Endothelial cell of umbilical vein (primary cell): ENCODE measurements around the gene PRPF19. TPM values are rescaled to one million over a fixed set of nuclear protein-coding genes. Genes with fewer than 3 reads are reported as not detected.

Experiments used
- BruUV-seq: library from RNA; stranded (reverse); fragments of 400-500 nt; replicated peaks from 2 replicates; lab custom pipeline; 2021; lab: Mats Ljungman, UMichigan
- CTCF ChIA-PET: fragments of 300-600, 350-600 bp; sonication (Branson Sonifier 250); formaldehyde crosslinking; loops from one replicate; lab custom pipeline; 2021; ENCODE audit warnings: antibody characterized with exemption, inconsistent platforms; lab: Charles Lee
- POLR2A ChIA-PET: fragments of 300-600, 350-600 bp; sonication (Branson Sonifier 250); formaldehyde crosslinking; loops from one replicate; lab custom pipeline; 2021; ENCODE audit warnings: antibody characterized with exemption, inconsistent platforms; lab: Charles Lee
- DNase-seq: peaks from one replicate; pipeline ENCODE4 v3.0.0-alpha.2; 2011; ENCODE audit warnings: low read depth, low spot score
- FAIRE-seq: peaks from 2 replicates; lab custom pipeline; 2011; peaks lifted over from hg19 to GRCh38; lab: Jason Lieb, UNC
- H2AFZ ChIP-seq: 2 replicates; pipeline ENCODE4 v1.6.0; 2012; ENCODE audit warnings: low read depth, low read length, control low read depth, inconsistent platforms
- H3K27ac ChIP-seq: 2 replicates; pipeline ENCODE4 v1.5.1; 2011; ENCODE audit warnings: low read depth, mild to moderate bottlenecking, control low read depth, low read length, moderate library complexity; ENCODE audit not compliant: insufficient read depth
- H3K27me3 ChIP-seq, 2 experiments: 2 replicates each; pipeline versions ENCODE4 v1.6.0 to v1.6.1; 2011; ENCODE audit warnings: low read length in 2 of 2, mixed read lengths in 1 of 2; ENCODE audit not compliant: control insufficient read depth in 2 of 2, insufficient read depth in 2 of 2
- H3K36me3 ChIP-seq, 2 experiments: 2 replicates in 1 of 2; 3 replicates in 1 of 2; pipeline ENCODE4 v1.5.1; 2011; ENCODE audit warnings: low read length in 2 of 2, mild to moderate bottlenecking in 1 of 2, moderate library complexity in 1 of 2; ENCODE audit not compliant: control insufficient read depth in 2 of 2, insufficient read depth in 2 of 2; ENCODE audit errors: extremely low read depth in 1 of 2
- H3K4me1 ChIP-seq: 3 replicates; pipeline ENCODE4 v1.5.1; 2011; ENCODE audit warnings: mild to moderate bottlenecking, low read length; ENCODE audit not compliant: control insufficient read depth, insufficient read depth; ENCODE audit errors: extremely low read depth
- H3K4me2 ChIP-seq: 2 replicates; pipeline ENCODE4 v1.6.1; 2011; ENCODE audit warnings: low read length, control low read depth, mixed read lengths; ENCODE audit not compliant: insufficient read depth
- H3K4me3 ChIP-seq, 3 experiments: fragments of 200-600 bp in 1 of 3; sonication (generic), shearing (Covaris generic) in 1 of 3; replicated peaks in 1 of 3; 2 replicates each; pipeline ENCODE4 v1.5.1; 2011 to 2016; ENCODE audit warnings: control low read depth in 3 of 3, low read length in 3 of 3, mild to moderate bottlenecking in 2 of 3, inconsistent platforms in 1 of 3, low read depth in 1 of 3, moderate library complexity in 1 of 3; ENCODE audit not compliant: insufficient read depth in 1 of 3
- H3K79me2 ChIP-seq: 2 replicates; pipeline ENCODE4 v1.6.0; 2012; ENCODE audit warnings: low read length, inconsistent platforms; ENCODE audit not compliant: control insufficient read depth, insufficient read depth
- H3K9ac ChIP-seq: replicated peaks from 2 replicates; pipeline ENCODE3; 2011; ENCODE audit warnings: low read length, control low read depth; ENCODE audit not compliant: insufficient read depth; ENCODE audit errors: extremely low read depth
- H3K9me1 ChIP-seq: replicated peaks from 3 replicates; pipeline ENCODE4 v1.6.0; 2011; ENCODE audit warnings: mild to moderate bottlenecking, low read length; ENCODE audit not compliant: control insufficient read depth, insufficient read depth; ENCODE audit errors: extremely low read depth
- H3K9me3 ChIP-seq: replicated peaks from 2 replicates; pipeline ENCODE4 v1.5.1; 2012; ENCODE audit warnings: low read length, inconsistent platforms; ENCODE audit not compliant: control insufficient read depth, insufficient read depth
- H4K20me1 ChIP-seq: replicated peaks from 2 replicates; pipeline ENCODE3; 2011; ENCODE audit warnings: mild to moderate bottlenecking, low read length; ENCODE audit not compliant: control insufficient read depth, insufficient read depth; ENCODE audit errors: extremely low read depth
- EZH2 ChIP-seq: IDR thresholded peaks from 2 replicates; pipeline ENCODE4 v1.6.1; 2012; ENCODE audit warnings: borderline replicate concordance, low read depth, mild to moderate bottlenecking, moderate library complexity, low read length, inconsistent platforms; ENCODE audit not compliant: severe bottlenecking
- FOS ChIP-seq: IDR thresholded peaks from 2 replicates; pipeline ENCODE4 v1.6.1; 2011; ENCODE audit warnings: mild to moderate bottlenecking, low read length, moderate library complexity, borderline replicate concordance; ENCODE audit not compliant: insufficient read depth
- GATA2 ChIP-seq: IDR thresholded peaks from 2 replicates; pipeline ENCODE4 v1.7.0; 2011; ENCODE audit warnings: low read depth, mild to moderate bottlenecking, moderate library complexity, mixed read lengths, low read length; ENCODE audit not compliant: insufficient read length, insufficient read depth
- JUN ChIP-seq: IDR thresholded peaks from 2 replicates; pipeline ENCODE4 v1.6.1; 2011; ENCODE audit warnings: borderline replicate concordance, low read depth; ENCODE audit not compliant: insufficient read length, insufficient read depth
- MYC ChIP-seq: IDR thresholded peaks from one replicate; pipeline ENCODE4 v1.6.1; 2011; ENCODE audit warnings: mild to moderate bottlenecking, low read depth, low read length
- POLR2A ChIP-seq: IDR thresholded peaks from 2 replicates; pipeline ENCODE4 v1.6.1; 2012; ENCODE audit warnings: low read depth, mild to moderate bottlenecking, control low read depth, low read length
- POLR2AphosphoS5 ChIP-seq: IDR thresholded peaks from 2 replicates; pipeline ENCODE4 v1.6.1; 2012; ENCODE audit warnings: low read depth, mild to moderate bottlenecking, control low read depth, low read length, moderate library complexity; ENCODE audit not compliant: insufficient read depth
- dilution Hi-C: fragments of 300-500 bp; cut with MboI; formaldehyde crosslinking; loops from one replicate; pipeline ENCODE4 v1.15.0; 2019; ENCODE audit warnings: low sequenced_read_pairs; ENCODE audit not compliant: extremely low pct_ligation_motif_present
- intact Hi-C: fragments of 100-400 bp; cut with micrococcal nuclease; formaldehyde crosslinking; loops from one replicate; pipeline ENCODE4 v1.10.0; 2022
- polyA plus RNA-seq, 4 experiments: library from polyadenylated mRNA; depleted of rRNA in 3 of 4; stranded (reverse) in 3 of 4; unstranded in 1 of 4; fragments of >200 nt; gene quantifications; 2 replicates each; pipeline versions ENCODE4 v1.2.1 to v1.2.3, GENCODE V29; 2011 to 2012; ENCODE audit warnings: missing spikeins in 1 of 4
- total RNA-seq: library from RNA; stranded (reverse); gene quantifications from 2 replicates; pipeline ENCODE4 v1.2.3, GENCODE V29; 2021
- TF ChIP-seq, protein P1 (sequence below): IDR thresholded peaks from 2 replicates; pipeline ENCODE4 v1.6.1; 2011; ENCODE audit not compliant: insufficient read depth, insufficient read length
- TF ChIP-seq, protein P2 (sequence below), 2 donors: IDR thresholded peaks; 1 replicate in 1 of 2; 2 replicates in 1 of 2; pipeline ENCODE4 v1.5.1; 2011; ENCODE audit warnings: low read length in 2 of 2, mild to moderate bottlenecking in 2 of 2, moderate library complexity in 2 of 2, control low read depth in 1 of 2, inconsistent platforms in 1 of 2, low read depth in 1 of 2; ENCODE audit not compliant: insufficient read depth in 1 of 2; ENCODE audit errors: extremely low read depth in 1 of 2

PRPF19 gene
- total and polyA plus RNA-seq, 2 donors (not counting 3 experiments of a cell fraction or from before 2014, with no cell fraction given), result 97.1 to 126 TPM

DNA sequence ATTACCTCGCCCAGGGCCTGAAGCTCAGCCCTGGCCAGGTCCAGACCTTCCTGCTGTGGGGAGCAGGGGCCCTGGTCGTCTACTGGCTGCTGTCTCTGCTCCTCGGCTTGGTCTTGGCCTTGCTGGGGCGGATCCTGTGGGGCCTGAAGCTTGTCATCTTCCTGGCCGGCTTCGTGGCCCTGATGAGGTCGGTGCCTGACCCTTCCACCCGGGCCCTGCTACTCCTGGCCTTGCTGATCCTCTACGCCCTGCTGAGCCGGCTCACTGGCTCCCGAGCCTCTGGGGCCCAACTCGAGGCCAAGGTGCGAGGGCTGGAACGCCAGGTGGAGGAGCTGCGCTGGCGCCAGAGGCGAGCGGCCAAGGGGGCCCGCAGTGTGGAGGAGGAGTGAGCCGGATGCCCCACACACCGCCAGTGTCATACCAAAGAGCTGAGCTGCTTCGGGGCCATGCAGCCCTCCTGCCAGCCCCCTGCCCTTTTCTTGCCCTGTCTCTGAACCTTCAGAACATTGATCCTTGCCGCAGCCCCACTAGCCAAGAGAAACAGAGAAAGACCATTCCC is 15.5 kb upstream of the PRPF19 start:
- FAIRE-seq (no peak), DNase-seq (no peak)
- Histone ChIP-seq H3K27ac (no peak overlapping the region), H3K9me1 (no peaks in the 10 kb centered on the region), H3K9ac (no peak overlapping the region), H3K36me3 (peaks cover 3 to 21% of the 10 kb centered on the region in 2 experiments), H3K4me1 (peaks cover 31% of the 10 kb centered on the region), H3K4me3 (no peak overlapping the region), H2AFZ (no peak overlapping the region), H3K79me2 (peaks cover 28% of the 10 kb centered on the region), H3K4me2 (no peak overlapping the region), H3K9me3 (no peaks in the 10 kb centered on the region), H3K27me3 (no peaks in the 10 kb centered on the region), H4K20me1 (no peaks in the 10 kb centered on the region)
- POLR2A ChIA-PET, result no interaction called here
- CTCF ChIA-PET, result interaction anchor here (0.9 kb wide), 1 partner anchor 22 kb away, joined by 5 read pairs; no protein-coding TSS in a partner anchor
- dilution Hi-C loops (no loop called here), intact Hi-C loops (no loop called here)
- TF ChIP-seq, protein P1, sequence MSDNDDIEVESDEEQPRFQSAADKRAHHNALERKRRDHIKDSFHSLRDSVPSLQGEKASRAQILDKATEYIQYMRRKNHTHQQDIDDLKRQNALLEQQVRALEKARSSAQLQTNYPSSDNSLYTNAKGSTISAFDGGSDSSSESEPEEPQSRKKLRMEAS, result no peak
- TF ChIP-seq EZH2 (no peak), JUN (no peak), POLR2A (no peak)
- BruUV-seq, result no TSS peak

DNA sequence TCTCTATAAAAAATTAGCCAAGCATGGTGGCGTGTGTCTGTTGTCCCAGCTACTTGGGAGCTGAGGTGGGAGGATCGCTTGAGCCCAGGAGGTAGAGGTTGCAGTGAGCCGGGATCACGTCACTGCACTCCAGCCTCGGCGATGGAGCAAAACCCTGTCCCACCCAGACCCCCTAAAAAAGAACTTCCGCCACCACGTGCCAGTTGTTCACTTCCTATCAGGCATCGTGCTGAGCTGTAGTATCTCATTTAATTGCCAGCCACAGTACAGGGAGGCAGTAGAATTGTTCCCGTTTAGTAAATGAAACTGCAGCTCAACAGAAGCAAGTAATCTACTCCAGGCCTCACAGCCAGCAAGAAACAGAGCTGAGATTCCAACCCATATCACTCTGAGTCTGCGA is 14.9 kb upstream of the PRPF19 start:
- TF ChIP-seq GATA2 (no peak), EZH2 (no peak), POLR2AphosphoS5 (no peak), MYC (no peak), FOS (no peak), POLR2A (no peak), JUN (no peak)
- TF ChIP-seq, protein P2, sequence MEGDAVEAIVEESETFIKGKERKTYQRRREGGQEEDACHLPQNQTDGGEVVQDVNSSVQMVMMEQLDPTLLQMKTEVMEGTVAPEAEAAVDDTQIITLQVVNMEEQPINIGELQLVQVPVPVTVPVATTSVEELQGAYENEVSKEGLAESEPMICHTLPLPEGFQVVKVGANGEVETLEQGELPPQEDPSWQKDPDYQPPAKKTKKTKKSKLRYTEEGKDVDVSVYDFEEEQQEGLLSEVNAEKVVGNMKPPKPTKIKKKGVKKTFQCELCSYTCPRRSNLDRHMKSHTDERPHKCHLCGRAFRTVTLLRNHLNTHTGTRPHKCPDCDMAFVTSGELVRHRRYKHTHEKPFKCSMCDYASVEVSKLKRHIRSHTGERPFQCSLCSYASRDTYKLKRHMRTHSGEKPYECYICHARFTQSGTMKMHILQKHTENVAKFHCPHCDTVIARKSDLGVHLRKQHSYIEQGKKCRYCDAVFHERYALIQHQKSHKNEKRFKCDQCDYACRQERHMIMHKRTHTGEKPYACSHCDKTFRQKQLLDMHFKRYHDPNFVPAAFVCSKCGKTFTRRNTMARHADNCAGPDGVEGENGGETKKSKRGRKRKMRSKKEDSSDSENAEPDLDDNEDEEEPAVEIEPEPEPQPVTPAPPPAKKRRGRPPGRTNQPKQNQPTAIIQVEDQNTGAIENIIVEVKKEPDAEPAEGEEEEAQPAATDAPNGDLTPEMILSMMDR (IDR thresholded peaks at IDR 0.05; ENCODE audit: extremely low read depth in 1 of 2, insufficient read depth in 1 of 2, low read depth in 1 of 2, low read length in 2 of 2), result no peak
- TF ChIP-seq, protein P1, result no peak
- H3K27me3 ChIP-seq, result no peaks in the 10 kb centered on the region
- H3K9ac ChIP-seq, result no peak overlapping the region
- H3K79me2 ChIP-seq, result peaks cover 34% of the 10 kb centered on the region
- CTCF ChIA-PET, result interaction anchor here (0.9 kb wide), 1 partner anchor 22 kb away, joined by 5 read pairs; no protein-coding TSS in a partner anchor
- no TSS peak for BruUV-seq
- H3K9me3 ChIP-seq, result no peaks in the 10 kb centered on the region
- DNase-seq, result no peak
- dilution Hi-C loops (no loop called here), intact Hi-C loops (no loop called here)
- FAIRE-seq, result no peak
- H2AFZ ChIP-seq, result no peak overlapping the region
- peaks cover 31% of the 10 kb centered on the region for H3K4me1 ChIP-seq
- no peaks in the 10 kb centered on the region for H3K9me1 ChIP-seq
- POLR2A ChIA-PET, result no interaction called here
- H3K4me3 ChIP-seq, result no peak overlapping the region
- H3K27ac ChIP-seq, result no peak overlapping the region
- H4K20me1 ChIP-seq, result no peaks in the 10 kb centered on the region
- H3K4me2 ChIP-seq, result no peak overlapping the region
- H3K36me3 ChIP-seq, result peaks cover 3 to 19% of the 10 kb centered on the region in 2 experiments
